ENCODE measurements around the gene IRF4. TPM values are rescaled to one million over a fixed set of nuclear protein-coding genes. Genes with fewer than 3 reads are reported as not detected.

Gene IRF4
- total and polyA plus RNA-seq, 2 donors (not counting 3 experiments of a cell fraction or from before 2014, with no cell fraction given): not detected

DNA sequence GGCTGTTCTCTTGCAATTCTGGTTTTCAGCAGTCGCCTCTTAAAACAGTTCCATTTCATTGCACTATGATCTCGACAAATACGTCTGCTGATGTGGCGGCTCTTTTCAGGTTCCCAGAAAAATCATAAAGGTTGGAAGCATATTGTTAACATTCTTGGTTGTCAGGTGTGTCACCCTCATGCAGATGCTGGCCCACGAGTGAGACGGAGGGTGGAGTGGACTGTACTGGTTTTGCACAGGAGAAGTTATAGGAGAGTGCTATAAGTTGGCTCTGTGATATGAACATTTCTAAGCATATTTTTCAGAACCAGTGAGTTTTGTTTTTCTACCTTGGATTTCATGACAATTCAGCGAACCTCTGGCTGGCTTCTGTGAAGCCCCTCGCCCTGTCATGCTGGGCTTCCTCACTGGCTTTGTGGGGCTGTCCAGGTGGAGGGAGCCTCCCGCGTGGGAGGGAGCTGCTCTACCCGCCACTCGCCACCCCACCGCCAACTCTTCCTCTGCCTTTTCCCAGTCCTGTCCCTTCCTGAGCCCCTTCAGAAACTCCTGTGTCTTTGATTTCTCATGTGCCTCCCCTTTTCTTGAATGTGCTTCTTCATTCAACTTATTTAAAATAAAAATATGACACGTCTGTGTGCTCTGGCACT, 10.6 kb downstream of the IRF4 start:
- dilution Hi-C loops (cut with MboI; ENCODE audit: extremely low pct_ligation_motif_present, low sequenced_read_pairs): no loop called here
- Histone ChIP-seq H3K79me2 (ENCODE audit: control insufficient read depth, insufficient read depth, low read length) (no peaks in the 10 kb centered on the region), H3K4me3 (replicated peaks in 1 of 3; ENCODE audit: insufficient read depth in 1 of 3, low read depth in 1 of 3, low read length in 3 of 3) (no peak overlapping the region), H3K9me3 (replicated peaks; ENCODE audit: control insufficient read depth, insufficient read depth, low read length) (no peaks in the 10 kb centered on the region), H3K4me1 (ENCODE audit: control insufficient read depth, extremely low read depth, insufficient read depth, low read length) (no peaks in the 10 kb centered on the region), H3K27ac (ENCODE audit: insufficient read depth, low read depth, low read length) (no peak overlapping the region), H4K20me1 (replicated peaks; ENCODE audit: control insufficient read depth, extremely low read depth, insufficient read depth, low read length) (no peaks in the 10 kb centered on the region), H3K36me3 (ENCODE audit: control insufficient read depth in 2 of 2, extremely low read depth in 1 of 2, insufficient read depth in 2 of 2, low read length in 2 of 2) (no peaks in the 10 kb centered on the region), H3K4me2 (ENCODE audit: insufficient read depth, low read length) (no peak overlapping the region), H3K9me1 (replicated peaks; ENCODE audit: control insufficient read depth, extremely low read depth, insufficient read depth, low read length) (no peaks in the 10 kb centered on the region), H3K27me3 (ENCODE audit: control insufficient read depth in 2 of 2, insufficient read depth in 2 of 2, low read length in 2 of 2) (no peaks in the 10 kb centered on the region), H2AFZ (ENCODE audit: low read depth, low read length) (no peak overlapping the region), H3K9ac (replicated peaks; ENCODE audit: extremely low read depth, insufficient read depth, low read length) (no peak overlapping the region)
- ChIA-PET CTCF (interaction anchor here (1.3 kb wide), 1 partner anchor 214 kb away, joined by 5 read pairs; no protein-coding TSS in a partner anchor), POLR2A (no interaction called here)
- BruUV-seq (replicated peaks): no TSS peak
- no peak for FAIRE-seq
- intact Hi-C loops (cut with micrococcal nuclease): no loop called here
- no peak for TF ChIP-seq FOS (IDR thresholded peaks at IDR 0.05; ENCODE audit: borderline replicate concordance, insufficient read depth, low read length)
- no peak for TF ChIP-seq JUN (IDR thresholded peaks at IDR 0.05; ENCODE audit: borderline replicate concordance, insufficient read depth, insufficient read length, low read depth)
- no peak for TF ChIP-seq POLR2A (IDR thresholded peaks at IDR 0.05; ENCODE audit: low read depth, low read length)
- no peak for TF ChIP-seq GATA2 (IDR thresholded peaks at IDR 0.05; ENCODE audit: insufficient read depth, insufficient read length, low read depth, low read length)
- TF ChIP-seq EZH2 (IDR thresholded peaks at IDR 0.05; ENCODE audit: borderline replicate concordance, low read depth, low read length, severe bottlenecking): no peak
- TF ChIP-seq POLR2AphosphoS5 (IDR thresholded peaks at IDR 0.05; ENCODE audit: insufficient read depth, low read depth, low read length): no peak
- TF ChIP-seq, protein P1, sequence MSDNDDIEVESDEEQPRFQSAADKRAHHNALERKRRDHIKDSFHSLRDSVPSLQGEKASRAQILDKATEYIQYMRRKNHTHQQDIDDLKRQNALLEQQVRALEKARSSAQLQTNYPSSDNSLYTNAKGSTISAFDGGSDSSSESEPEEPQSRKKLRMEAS (IDR thresholded peaks at IDR 0.05; ENCODE audit: insufficient read depth, insufficient read length): no peak
- TF ChIP-seq, protein P2, sequence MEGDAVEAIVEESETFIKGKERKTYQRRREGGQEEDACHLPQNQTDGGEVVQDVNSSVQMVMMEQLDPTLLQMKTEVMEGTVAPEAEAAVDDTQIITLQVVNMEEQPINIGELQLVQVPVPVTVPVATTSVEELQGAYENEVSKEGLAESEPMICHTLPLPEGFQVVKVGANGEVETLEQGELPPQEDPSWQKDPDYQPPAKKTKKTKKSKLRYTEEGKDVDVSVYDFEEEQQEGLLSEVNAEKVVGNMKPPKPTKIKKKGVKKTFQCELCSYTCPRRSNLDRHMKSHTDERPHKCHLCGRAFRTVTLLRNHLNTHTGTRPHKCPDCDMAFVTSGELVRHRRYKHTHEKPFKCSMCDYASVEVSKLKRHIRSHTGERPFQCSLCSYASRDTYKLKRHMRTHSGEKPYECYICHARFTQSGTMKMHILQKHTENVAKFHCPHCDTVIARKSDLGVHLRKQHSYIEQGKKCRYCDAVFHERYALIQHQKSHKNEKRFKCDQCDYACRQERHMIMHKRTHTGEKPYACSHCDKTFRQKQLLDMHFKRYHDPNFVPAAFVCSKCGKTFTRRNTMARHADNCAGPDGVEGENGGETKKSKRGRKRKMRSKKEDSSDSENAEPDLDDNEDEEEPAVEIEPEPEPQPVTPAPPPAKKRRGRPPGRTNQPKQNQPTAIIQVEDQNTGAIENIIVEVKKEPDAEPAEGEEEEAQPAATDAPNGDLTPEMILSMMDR (IDR thresholded peaks at IDR 0.05; ENCODE audit: extremely low read depth in 1 of 2, insufficient read depth in 1 of 2, low read depth in 1 of 2, low read length in 2 of 2): no peak
- no peak for TF ChIP-seq MYC (IDR thresholded peaks at IDR 0.05; ENCODE audit: low read depth, low read length)
- DNase-seq (ENCODE audit: low read depth, low spot score): no peak
